PC-3 (cell line): ENCODE data around the gene ARHGEF7.

Source experiments
- CTCF ChIP-seq: fragments of 300-600 bp; sonication (generic); conservative IDR thresholded peaks from 2 replicates; pipeline ENCODE4 v1.5.1; 2017; ENCODE audit warnings: antibody characterized with exemption, low read depth, mild to moderate bottlenecking, low read length
- EZH2 ChIP-seq: fragments of 300-600 bp; sonication (generic); IDR thresholded peaks from one replicate; pipeline ENCODE4 v1.6.1; 2017; ENCODE audit warnings: antibody characterized with exemption, mild to moderate bottlenecking, low read length; ENCODE audit not compliant: unreplicated experiment
- EZH2phosphoT487 ChIP-seq: fragments of 300-600 bp; sonication (generic); IDR thresholded peaks from 2 replicates; pipeline ENCODE4 v1.6.1; 2018; ENCODE audit warnings: mild to moderate bottlenecking, antibody characterized with exemption, low read length, borderline replicate concordance

GRCh38 chr13:111066544-111066943 is 48.6 kb upstream of the ARHGEF7 start:
- no peak for TF ChIP-seq CTCF
- no peak for TF ChIP-seq EZH2phosphoT487
- TF ChIP-seq EZH2: no peak
